Stimulated activated naive CD4-positive, alpha-beta T cell treated with Interleukin-2 at 50 U/mL for 16 hours (primary cell): ENCODE results near the gene DDX39A.

Experiments used
- DNase-seq: peaks from one replicate; lab custom pipeline; 2025; lab: John Stamatoyannopoulos, UW

Gene DDX39A

DNA sequence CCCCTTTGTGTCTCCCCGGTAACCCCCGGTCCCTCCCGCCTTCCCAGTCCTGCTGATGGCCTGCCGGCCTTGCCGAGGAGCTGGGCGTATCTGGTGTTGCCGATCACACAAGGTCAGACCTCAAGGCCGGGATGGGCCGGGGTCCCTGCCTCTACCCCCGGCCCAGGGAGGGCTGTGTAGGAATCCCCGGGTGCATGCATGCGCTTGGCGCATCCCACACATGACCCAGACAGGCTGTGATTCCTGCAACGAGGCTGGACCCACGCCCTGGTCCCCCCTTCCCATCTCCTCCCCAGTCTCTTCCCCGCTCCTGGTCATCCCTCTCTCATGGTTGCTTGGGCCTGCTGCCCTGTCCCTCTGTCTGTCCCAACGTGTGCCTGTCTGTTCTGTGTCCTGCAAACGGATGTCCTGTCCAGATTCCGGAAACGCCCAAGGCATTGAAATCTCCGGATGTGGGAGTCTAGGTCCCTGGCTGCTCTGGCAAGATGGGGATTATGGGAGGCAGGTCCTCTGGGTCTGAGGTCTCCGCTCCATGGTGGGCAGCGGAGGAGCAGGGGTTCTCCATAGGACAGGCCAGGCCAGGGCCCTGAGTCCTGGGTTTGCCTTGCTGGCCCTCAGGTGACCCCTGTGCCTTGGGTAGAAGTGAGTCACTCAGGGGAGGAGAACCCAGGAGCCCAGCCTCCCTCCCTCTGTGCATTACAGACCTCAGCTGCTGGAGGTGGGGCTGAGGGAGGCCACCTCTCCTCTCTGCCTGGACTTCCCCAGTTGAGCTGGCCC is 15.6 kb upstream of the DDX39A start:
- DNase-seq: peak; percentile 25

DNA sequence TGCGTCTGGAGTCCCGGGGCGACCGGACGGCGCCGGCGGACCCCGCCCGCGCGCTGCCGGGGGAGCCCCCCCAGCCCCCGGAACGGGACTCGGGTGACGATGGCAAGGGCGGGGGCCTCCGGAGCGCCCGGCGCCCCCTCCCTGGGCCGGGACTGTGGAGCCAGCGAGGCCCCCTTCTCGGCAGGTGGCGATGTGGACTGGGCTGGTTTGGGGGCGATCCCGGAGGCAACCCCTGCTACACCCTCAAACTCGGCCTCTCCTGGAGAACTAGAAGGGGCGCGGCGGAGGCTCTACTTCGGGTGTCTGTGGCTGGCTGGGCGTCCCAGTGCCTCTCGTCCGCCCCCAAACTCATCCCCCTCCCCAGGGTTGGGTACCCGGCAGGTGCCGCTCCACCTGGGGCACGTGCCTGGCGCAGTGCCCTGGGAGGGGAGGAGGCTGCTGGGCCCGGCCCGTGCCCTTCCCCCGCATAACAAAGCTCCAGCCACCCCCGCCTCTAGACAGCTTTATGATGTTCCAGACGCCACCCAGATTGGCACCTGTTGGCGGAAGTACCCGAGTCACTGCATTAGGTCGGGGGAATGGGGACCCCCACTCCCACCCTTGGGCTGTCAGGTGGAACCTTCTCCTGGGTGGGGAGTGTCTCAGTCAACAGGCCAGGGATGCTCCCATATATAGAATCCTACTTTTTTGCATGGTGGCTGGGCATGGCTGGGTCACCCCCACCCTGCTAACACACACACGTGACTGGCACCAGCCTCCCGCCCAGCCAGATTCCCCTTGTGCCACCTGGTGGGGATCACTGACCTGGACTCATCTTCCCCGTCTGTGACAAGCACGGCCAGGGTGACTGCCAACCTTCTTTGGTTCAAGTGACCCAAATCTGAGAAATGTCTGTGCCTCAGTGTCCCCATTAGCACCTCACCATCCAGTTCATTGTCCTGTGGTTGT is 14.7 kb upstream of the DDX39A start:
- peak; percentile 30 for DNase-seq

DNA sequence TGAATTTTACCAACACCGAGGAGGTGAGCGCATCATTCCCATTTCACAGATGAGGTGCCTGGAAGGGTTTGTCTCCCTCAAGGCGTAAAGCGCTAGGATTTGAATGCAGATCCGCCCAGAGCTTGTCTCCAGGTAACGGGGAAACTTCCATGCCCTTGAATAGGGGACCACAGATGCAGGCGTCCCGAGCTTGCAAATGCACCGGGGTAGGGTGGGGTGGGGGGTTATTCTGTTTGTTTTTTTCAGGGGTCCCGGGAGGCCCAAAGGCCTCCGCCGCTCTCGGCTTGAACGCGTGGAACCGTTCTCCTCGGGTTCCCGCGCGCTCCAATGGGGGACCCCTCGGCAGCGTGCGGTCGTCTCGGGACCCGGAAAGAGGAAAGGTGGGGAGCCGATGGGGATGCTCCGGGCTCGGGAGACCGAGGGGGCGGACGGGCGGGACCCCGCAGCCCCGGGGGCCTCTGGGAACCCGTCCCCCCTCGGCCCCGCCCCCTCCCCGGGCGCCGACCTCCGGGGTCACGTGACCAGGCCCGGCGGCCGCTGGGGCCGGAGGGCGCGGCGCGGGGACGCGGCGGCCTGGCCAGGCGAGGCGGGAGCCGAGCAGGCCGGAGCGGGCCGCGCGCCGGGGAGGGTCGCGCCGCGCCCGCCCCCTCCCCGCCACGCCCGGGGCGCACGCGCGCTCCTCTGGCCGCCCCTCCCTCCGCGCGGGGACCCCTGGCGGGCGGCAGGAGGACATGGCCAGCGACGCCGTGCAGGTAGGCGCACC is 13.8 kb upstream of the DDX39A start, which contains the start of gene PKN1:
Gene PKN1 (plus strand): TSS at position 516 of the 763 bp plus-strand sequence. CDS start 216 bp downstream, at position 732.
- peak; percentile 34 for DNase-seq

DNA sequence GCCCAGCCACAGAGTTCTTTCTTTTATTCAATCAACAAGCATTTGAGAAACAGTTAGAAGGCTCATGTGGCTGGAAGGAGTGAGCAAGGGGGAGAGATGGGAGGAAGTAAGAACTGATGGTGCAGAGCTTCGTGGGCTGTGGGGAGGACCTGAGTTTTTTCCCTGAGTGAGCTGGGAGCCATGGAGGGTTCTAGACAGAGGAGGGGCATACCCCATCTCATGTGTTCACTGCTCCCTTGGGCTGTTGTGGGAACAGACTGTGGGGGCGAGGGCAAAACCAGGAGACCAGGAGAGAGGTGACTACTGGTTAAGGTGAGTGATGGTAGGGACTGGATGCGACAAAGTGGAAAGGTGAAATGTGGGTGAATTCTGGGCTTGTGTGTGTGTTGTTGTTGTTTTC is 11.6 kb upstream of the DDX39A start:
- DNase-seq: no peak

DNA sequence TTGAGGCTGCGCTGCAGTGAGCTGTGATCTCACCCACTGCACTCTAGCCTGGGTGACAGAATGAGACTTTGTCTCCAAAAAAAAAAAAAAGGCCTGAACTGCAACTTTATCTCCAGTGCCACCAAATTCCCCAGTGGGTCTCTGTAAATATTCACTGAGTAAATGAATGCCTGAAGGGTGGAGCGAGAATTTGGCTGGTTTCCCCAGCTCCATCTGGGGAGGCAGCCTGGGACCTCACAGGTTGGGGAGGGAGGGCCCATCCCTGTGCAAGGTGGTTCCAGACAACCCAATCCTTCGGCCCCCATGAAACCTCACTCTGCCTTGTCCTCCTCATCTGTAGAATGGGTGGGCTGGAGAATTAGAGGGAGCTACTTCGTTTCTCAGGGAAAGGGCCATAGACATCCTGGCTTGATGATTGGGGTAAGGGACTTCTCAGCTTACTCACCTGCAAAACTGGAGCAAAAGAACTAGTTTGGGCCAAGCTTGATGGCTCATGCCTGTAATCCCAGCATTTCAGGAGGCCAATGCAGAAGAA is 9.8 kb upstream of the DDX39A start:
- DNase-seq: no peak

DNA sequence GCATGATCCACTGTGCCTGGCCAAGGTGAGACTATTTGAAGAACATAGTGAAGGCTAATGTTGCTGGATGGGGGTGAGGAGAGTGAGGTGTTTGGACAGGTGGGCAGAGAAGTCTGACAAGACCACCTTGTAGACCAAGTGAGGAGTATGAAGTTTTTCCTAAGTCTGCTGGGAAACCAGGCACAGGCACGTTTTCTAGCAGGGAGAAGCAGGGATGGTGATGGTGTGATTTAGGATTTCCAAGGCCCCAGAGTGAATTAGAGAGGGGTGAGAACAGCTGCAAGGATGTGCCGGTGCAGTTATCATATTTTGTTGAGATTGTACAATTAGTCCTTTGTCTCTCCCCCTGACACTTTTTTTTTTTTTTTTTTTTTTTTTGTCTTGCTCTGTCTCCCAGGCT is 8.3 kb upstream of the DDX39A start:
- no peak for DNase-seq

DNA sequence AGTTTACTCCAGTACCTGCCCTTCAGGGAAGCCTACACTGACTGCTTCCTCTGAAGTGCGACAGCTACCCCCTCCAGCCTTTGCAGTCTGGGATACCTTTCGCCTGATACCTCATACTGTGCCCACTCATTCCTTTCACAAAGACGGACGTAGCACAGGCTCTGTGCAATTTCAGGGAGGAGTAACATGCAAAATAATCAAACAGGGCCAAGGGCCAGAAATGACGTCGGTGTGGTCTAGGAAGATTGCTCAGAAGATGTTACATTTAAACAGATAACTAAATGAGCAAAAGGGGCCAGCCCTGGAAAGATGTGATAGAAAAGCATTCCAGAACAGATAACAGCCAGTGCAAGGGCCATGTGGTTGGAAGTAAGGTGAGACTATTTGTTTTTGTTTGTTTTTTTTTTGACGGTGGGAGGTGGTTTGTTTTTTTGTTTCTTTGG is 6.6 kb upstream of the DDX39A start:
- no peak for DNase-seq

DNA sequence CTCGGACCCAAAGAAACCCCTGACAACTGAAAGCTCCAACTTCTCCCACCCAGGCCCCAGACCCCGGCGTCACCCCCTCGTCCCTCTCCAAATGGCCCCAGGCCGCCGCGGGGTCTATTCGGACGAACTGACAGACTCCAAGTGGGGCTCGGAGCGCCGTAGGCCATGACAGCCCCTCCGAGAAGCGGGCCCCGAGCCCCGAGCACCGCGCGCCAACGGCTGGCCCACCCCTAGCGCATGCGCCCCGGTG is 360 bp downstream of the DDX39A start:
- DNase-seq: no peak

DNA sequence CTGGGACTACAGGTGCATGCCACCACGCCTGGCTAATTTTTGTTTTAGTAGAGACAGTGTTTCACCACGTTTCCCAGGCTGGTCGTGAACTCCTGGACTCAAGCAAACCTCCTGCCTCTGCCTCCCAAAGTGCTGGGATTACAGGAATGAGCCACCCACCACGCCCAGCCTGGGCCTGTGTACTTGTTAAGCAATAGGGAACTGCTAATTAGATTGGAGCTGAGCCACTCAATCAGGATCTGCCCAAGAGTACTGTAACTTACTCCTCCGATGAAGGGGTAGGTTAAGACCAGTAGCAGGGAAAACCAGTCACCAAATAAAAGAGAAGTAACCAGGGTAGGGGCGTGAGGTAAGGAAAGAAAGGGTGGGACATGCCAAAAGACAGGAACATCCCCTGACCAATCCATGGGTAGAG is 2.3 kb downstream of the DDX39A start:
- DNase-seq: no peak

DNA sequence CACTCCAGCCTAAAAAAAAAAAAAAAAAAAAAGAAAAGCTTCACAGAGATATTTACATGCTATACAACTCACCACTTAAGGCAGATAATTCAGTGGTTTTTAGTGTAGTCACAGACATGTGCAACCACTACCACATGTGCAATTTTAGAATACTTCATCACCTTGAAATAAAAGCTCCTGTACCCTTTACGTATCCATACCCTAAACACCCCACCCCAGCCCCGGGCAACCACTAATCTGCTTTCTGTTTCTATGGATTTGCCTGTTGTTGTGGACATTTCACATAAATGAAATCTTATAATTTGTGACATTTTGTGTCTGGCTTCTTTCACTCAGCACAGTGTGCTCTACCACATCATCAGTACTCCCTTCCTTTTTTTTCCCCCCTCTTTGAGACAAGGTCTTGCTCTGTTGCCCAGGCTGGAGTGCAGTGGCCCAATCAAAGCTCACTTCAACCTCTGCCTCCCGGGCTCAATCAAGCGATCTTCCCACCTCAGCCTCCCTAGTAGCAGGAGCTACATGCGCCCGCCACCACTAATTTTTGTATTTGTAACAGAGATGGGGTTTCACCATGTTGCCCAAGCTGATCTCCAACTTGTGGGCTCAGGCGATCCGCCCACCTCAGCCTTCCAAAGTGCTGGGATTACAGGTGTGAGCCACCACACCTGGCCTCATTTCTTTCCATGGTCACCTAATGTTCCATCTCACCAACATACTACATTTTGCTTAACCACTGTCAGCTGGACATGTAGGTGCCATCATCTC is 4.0 kb downstream of the DDX39A start:
- DNase-seq: no peak

DNA sequence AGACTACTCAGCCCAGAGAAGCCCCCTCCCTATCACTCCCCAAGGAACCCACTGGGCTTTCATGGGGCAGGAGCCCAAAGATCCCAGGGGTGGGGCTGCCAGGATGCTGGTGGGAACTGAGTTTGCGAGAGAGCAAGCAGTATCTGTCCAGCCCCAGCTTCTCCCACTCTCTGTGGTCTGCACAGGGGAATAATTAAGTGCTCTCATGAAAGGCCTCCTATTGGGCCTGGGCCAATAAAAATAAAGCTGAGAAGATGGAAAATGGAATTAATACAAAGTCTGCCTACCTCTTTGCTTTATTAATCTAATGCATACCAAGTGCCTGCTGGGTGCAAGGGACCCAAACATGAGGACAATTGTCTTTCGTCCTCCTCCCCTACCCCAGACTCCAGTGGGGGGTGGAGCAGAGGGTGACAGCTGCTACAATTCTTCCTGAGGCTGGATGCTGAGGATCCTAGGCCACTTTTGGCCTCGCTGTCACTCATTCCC is 5.4 kb downstream of the DDX39A start:
- DNase-seq: no peak

DNA sequence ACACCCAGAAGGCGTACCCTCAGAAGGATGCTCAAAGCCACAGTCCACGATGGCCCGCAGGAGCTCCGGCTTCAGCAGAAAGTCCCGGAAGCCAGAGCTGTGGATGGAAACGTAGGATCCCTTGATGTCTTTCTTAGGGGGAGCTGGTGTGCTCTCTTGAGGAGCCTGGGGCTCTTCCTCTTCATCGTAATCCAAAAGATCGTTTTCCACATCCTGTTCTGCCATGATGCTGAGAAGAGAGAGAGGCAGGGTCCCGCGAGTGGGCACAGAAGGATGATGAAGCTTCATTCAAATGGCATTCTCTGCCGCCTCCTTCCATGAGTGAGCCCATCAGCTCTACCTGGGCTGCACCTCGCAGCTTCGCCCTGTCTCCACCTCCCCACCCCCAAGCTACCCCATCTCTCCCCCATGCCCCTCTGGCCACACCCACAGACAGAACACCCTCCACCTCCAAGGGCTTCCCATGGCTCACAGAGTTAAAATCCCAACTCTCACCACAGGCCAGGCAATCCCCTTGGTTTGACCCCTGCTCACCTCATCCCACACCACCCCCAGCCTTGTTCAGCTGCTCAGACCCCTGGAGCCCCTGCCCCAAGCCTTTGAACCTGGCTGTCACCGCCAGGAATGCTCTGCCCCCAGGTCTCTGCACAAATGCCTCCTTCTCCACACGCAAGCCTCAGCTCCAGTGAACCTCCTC is 6.0 kb downstream of the DDX39A start:
- DNase-seq: no peak

DNA sequence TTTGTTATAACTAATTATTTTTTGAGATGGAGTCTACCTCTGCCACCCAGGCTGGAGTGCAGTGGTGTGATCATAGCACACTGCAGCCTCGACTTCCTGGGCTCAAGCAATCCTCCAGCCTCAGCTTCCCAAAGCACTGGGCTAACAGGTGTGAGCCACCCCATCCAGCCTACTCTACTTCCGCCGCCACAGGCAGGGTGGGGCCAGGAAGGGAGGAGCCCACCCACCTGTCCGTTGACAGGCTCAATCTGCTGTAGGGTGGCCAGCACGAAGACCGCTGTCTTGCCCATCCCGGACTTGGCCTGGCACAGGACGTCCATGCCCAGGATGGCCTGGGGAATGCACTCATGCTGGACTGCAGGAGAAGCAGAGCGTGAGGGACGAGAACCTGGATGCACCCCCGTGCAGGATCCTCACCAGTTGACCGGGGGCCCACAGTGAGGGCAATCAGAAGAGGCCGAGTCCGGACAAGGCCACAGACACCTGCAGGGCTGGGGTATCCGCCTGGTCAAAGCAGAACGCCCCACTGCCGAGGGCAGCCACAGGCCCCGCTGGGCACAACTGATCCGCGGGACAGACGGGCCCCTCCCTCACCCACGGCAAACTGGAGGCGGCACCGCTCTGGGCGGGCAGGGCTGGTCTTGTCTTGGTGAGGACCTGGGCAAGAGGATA is 6.7 kb downstream of the DDX39A start:
- DNase-seq: no peak

DNA sequence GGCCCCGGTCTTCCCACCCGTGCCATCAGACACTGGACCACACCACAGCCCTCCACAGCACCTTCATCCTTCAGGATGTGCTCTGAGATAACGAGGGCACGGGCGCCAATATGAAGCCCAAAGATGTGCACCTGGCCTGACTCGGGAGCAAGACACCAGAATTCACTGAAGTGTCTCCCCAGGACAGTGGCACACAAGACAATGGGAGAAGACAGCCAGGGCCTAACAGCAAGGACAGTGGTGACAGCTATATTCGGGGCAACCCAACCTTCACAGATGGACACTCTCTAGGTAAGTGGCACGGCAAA is 7.2 kb downstream of the DDX39A start:
- DNase-seq: no peak

DNA sequence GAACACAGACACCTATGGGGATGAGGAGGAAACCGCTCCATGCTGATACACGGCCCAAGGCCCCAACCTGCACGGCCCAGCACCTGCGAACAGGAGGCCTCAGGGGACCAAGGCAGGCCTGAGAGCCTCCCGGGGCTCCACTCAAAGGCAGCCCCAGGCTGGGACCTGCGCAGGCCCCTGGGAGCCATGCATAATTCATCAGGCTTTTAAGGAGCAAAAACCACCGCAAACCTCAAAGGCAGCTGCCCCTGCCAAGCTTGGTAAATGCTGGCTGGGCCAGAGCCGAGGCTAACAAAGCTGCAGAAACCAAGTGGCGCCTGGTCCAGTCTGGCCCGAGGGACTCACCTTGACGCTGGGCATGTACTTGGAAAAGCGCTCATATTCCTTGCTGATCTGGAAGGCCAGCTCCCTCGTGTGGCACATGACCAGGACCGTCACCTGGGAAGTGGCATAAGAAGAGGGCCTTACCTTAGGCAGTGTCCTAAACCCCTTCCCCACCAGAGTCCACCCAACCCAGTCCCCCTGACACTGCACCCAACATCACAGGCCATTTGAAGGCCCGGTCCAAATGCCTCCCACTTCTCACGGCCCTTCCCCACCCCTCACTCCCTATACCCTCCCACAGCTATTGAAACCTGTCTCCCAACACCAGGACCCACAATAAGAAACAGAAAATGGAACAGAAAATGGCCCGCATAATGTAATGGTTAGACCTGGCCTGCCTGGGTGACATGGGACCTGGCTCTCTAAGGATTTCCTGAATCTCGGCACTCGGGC is 7.8 kb downstream of the DDX39A start:
- DNase-seq: no peak

DNA sequence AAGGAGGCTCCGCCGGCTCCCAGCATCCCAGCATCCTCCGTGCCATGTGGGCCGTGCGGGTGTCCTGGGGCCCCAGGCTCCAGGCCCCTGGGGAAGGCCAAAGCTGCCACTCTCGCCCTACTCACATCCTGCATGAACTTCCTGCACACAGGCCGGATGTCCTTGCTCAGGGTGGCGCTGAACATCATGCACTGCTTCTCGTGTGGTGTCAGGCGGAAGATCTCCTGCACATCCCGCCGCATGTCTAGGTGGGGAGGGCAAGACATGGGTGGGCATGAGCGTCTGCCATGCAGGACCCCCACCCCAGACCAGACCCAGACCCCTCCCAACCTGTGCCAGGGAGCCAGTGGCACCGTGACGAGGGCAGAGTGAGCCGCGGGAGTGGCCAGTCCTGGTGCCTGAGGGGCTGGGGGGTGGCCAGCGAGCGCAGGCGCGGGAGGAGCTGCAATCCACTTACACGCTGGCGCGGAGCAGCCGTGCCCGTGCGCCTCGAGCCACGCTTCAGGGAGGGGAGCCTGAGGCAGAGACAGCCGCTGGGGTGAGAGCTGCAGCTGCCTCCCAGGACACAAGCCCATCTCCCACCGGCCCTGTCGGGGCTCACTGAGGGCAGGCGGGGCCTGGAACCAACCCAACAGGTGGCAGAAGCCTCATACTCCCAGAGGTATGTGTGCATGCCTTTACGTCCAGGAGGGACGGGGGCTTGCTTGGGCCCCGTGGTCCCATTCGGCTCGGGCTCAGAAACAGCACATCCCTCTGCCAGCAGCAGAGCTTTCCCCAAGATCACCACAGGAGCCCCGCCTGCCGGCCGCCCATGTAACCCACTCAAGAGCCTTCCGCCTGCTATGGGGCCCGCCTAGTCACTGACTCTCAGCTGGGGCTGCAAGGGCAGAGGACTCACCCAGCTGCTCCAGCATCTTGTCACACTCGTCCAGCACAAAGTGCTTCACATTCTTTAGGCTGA is 8.8 kb downstream of the DDX39A start:
- DNase-seq: peak; percentile 31

DNA sequence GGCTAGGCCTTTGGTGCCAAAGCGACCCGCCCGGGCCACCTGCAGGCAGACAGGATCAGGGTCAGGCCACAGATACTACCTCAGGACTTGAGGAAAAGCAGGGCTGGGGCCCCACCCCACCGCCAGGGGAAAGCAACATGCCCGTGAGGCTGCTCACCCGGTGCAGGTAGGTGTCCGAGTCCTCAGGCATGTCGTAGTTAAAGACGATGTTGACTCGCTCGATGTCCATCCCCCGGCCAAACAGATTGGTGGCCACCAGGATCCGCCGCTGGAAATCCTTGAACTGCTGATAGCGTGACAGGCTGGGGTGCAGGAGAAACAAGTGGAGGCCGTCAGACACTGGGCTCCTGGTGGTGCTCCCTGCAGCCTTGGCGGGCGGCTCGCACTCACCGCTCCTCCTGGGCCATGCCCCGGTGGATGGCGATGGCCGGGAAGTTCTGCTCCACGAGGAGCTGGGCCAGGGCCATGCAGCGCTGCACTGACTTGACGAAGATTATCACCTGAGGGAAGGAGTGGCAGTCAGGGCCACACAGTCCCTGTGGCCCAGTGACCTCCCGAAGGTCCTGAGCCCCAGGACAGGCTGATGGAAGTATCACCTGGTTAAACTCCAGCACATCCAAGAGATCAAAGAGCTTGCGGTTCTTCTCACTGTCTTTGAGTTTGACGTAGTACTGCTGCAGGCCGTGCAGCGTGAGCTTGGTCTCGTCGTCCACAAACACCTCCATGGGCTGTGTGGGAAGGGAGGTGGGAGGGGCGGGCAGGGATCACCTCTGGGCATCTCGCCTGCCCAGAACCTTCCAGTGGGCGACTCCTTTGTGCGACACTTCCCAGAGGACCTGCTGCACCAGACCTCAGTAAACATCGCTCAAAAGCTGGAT is 9.8 kb downstream of the DDX39A start:
- no peak for DNase-seq
